RPMI7951 (cell line): ENCODE data around the gene SIMC1. TPM values are rescaled to one million over a fixed set of nuclear protein-coding genes. Genes with fewer than 3 reads are reported as not detected.
"Not testable (repeated sequence)": the region's sequence is repeated elsewhere in the genome, so short reads cannot be mapped to it uniquely, and the experiment has no call there.

Source experiments
- DNase-seq: peaks from one replicate; pipeline ENCODE4 v3.0.0-alpha.2; 2012; ENCODE audit warnings: low read depth
- total RNA-seq: library from RNA; depleted of rRNA; stranded (reverse); fragments of >200 nt; shearing (Covaris generic); gene quantifications from 2 replicates; pipeline ENCODE4 v1.2.3, GENCODE V29; 2014

SIMC1 gene
- total RNA-seq, 1 experiment from 2014 or later: 6.4 TPM

GRCh38 chr5:176290057-176290840, 52.0 kb downstream of the SIMC1 start:
- not testable (repeated sequence) for DNase-seq

GRCh38 chr5:176305356-176305755, 67.1 kb downstream of the SIMC1 start:
- DNase-seq: not testable (repeated sequence)

GRCh38 chr5:176317534-176318374, 79.5 kb downstream of the SIMC1 start:
- no peak for DNase-seq

- peak; percentile 6 for DNase-seq
Observed at GRCh38 chr5:176319827-176320554, 81.8 kb downstream of the SIMC1 start.

- DNase-seq: no peak
Observed at GRCh38 chr5:176320577-176320976, 82.4 kb downstream of the SIMC1 start.

- DNase-seq: no peak
Observed at GRCh38 chr5:176334031-176334770, 96.0 kb downstream of the SIMC1 start.

GRCh38 chr5:176337913-176338312, 99.7 kb downstream of the SIMC1 start:
- DNase-seq: no peak

- no peak for DNase-seq
Observed at GRCh38 chr5:176339304-176339703, 101.1 kb downstream of the SIMC1 start.

- DNase-seq: no peak
Observed at GRCh38 chr5:176341325-176342157, 103.3 kb downstream of the SIMC1 start.

- no peak for DNase-seq
Observed at GRCh38 chr5:176342158-176342483, 103.9 kb downstream of the SIMC1 start.

GRCh38 chr5:176342766-176343458, 104.7 kb downstream of the SIMC1 start:
- DNase-seq: no peak

GRCh38 chr5:176350416-176350815, 112.2 kb downstream of the SIMC1 start:
- DNase-seq: no peak

GRCh38 chr5:176352116-176352878, 114.1 kb downstream of the SIMC1 start:
- no peak for DNase-seq

GRCh38 chr5:176353533-176353932, 115.3 kb downstream of the SIMC1 start:
- DNase-seq: no peak

- DNase-seq: no peak
Observed at GRCh38 chr5:176355400-176356178, 117.4 kb downstream of the SIMC1 start.

GRCh38 chr5:176356179-176356566, 117.9 kb downstream of the SIMC1 start:
- no peak for DNase-seq

- DNase-seq: peak; percentile 11
Observed at GRCh38 chr5:176359658-176360057, 121.4 kb downstream of the SIMC1 start.

GRCh38 chr5:176360894-176361436, 122.7 kb downstream of the SIMC1 start:
- no peak for DNase-seq
